NAMALWA (cell line): ENCODE data around the gene SLC30A7.
A peak's percentile ranks its signal among the peaks of the same experiment; 100 is the strongest.

Experiments used
- DNase-seq: peaks from one replicate; pipeline ENCODE4 v3.0.0-alpha.2; 2015; ENCODE audit warnings: low spot score

The SLC30A7 gene

GRCh38 chr1:101025657-101026429 lies 130.0 kb downstream of the SLC30A7 start, which contains the start of gene DPH5:
DPH5 (minus strand) TSS chr1:101025784; CDS start chr1:101025443, 341 bp downstream.
- peak; percentile 90 for DNase-seq

- DNase-seq, result no peak
These were observed 130.5 kb downstream of the SLC30A7 start for GRCh38 chr1:101026430-101026788.

DNA sequence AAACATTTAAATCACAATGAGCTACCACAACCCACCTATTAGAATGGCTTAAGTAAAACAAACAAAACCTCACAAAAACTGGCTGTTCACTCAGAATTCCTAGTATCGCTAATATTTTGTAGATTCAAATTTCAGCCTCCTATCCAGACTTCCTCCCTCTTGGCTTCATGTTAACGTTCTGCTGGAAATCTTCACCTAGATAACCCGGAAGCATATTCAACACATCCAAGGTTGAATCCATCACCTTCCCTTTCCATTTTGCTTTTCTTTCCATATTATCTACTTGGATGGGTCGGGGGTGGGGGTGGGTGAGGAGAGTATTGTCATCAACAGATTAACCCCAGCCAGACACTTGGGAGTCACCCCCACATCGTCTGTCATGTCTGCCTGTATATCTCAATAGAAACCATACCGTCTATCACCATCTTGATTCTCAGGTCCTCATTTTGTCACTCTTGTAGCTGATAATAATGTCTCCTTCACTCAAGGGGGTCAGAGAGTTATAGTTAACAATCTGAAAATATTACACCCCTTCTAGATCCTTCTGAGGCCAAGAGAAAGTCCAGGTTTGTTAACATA lies 131.4 kb downstream of the SLC30A7 start:
- no peak for DNase-seq

GRCh38 chr1:101028466-101028865 lies 132.6 kb downstream of the SLC30A7 start:
- no peak for DNase-seq

GRCh38 chr1:101029184-101029583 lies 133.3 kb downstream of the SLC30A7 start:
- DNase-seq, result no peak

- no peak for DNase-seq
These were observed 135.0 kb downstream of the SLC30A7 start for GRCh38 chr1:101030881-101031280.
